Cardiac muscle cell (in vitro differentiated cells and primary cell): ENCODE data around the gene TMEM132A. TPM values are rescaled to one million over a fixed set of nuclear protein-coding genes. Genes with fewer than 3 reads are reported as not detected.

ENCODE experiments used
- DNase-seq, 2 donors: peaks; one replicate each; pipeline versions ENCODE4 v3.0.0 to v3.0.0-alpha.2; 2010 to 2017; ENCODE audit warnings: low read depth in 1 of 2, low spot score in 1 of 2
- H3K27ac ChIP-seq: fragments of 200-600 bp; sonication (generic); 2 replicates; pipeline ENCODE4 v1.5.1; 2016
- H3K27me3 ChIP-seq: fragments of 200-600 bp; sonication (generic); 2 replicates; pipeline ENCODE4 v1.6.0; 2016; ENCODE audit warnings: control low read depth
- H3K36me3 ChIP-seq: fragments of 200-600 bp; sonication (generic); 2 replicates; pipeline ENCODE4 v1.5.1; 2016; ENCODE audit warnings: control low read depth
- H3K4me1 ChIP-seq: fragments of 200-600 bp; sonication (generic); 2 replicates; pipeline ENCODE4 v1.8.1; 2017; ENCODE audit warnings: low read depth, mild to moderate bottlenecking, mixed run types
- H3K4me3 ChIP-seq: fragments of 200-600 bp; sonication (generic); 2 replicates; pipeline ENCODE4 v1.5.1; 2016; ENCODE audit warnings: mild to moderate bottlenecking
- H3K9me3 ChIP-seq: fragments of 200-600 bp; sonication (generic); 2 replicates; pipeline ENCODE4 v1.5.1; 2017; ENCODE audit warnings: low read depth, mild to moderate bottlenecking, control low read depth
- polyA plus RNA-seq: library from polyadenylated mRNA; unstranded; fragments of >200 nt; fragmentation: Nextera tagmentation; extraction: Ambion mirVana; gene quantifications from 2 replicates; pipeline ENCODE4 v1.2.1, GENCODE V29; 2016
- total RNA-seq: library from RNA; depleted of rRNA; stranded (reverse); fragments of >200 nt; gene quantifications from 2 replicates; pipeline ENCODE4 v1.2.3, GENCODE V29; 2016
- TF ChIP-seq, protein P1 (sequence below): IDR thresholded peaks from 2 replicates; pipeline ENCODE4 v1.5.1; 2012; ENCODE audit warnings: low read depth, mild to moderate bottlenecking, low read length

The TMEM132A gene
- total and polyA plus RNA-seq, 2 experiments from 2014 or later: 154 to 176 TPM

DNA sequence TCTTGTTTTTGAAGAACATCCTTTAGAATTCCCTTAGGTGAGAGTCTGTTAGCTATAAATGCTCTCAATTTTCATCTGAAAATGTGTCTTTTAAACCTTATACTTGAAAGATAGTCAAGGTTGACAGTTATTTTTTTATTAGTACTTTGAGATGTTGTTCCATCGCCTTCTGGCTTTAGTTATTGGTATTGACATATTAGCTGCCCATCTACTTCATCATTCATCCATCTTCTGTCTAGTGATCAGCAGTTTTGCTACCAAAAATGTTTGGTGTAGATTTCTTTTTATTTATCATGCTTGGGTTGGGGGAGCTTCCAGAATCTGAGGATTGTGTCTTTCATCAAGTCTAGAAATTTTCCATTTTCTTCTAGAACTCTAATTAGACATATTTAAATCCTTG lies 44.0 kb downstream of the TMEM132A start:
- Histone ChIP-seq H3K27ac (no peak overlapping the region), H3K36me3 (no peaks in the 10 kb centered on the region), H3K4me1 (no peaks in the 10 kb centered on the region), H3K27me3 (no peaks in the 10 kb centered on the region), H3K9me3 (no peaks in the 10 kb centered on the region), H3K4me3 (no peak overlapping the region)
- TF ChIP-seq, protein P1, sequence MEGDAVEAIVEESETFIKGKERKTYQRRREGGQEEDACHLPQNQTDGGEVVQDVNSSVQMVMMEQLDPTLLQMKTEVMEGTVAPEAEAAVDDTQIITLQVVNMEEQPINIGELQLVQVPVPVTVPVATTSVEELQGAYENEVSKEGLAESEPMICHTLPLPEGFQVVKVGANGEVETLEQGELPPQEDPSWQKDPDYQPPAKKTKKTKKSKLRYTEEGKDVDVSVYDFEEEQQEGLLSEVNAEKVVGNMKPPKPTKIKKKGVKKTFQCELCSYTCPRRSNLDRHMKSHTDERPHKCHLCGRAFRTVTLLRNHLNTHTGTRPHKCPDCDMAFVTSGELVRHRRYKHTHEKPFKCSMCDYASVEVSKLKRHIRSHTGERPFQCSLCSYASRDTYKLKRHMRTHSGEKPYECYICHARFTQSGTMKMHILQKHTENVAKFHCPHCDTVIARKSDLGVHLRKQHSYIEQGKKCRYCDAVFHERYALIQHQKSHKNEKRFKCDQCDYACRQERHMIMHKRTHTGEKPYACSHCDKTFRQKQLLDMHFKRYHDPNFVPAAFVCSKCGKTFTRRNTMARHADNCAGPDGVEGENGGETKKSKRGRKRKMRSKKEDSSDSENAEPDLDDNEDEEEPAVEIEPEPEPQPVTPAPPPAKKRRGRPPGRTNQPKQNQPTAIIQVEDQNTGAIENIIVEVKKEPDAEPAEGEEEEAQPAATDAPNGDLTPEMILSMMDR: no peak
- no peak for DNase-seq

DNA sequence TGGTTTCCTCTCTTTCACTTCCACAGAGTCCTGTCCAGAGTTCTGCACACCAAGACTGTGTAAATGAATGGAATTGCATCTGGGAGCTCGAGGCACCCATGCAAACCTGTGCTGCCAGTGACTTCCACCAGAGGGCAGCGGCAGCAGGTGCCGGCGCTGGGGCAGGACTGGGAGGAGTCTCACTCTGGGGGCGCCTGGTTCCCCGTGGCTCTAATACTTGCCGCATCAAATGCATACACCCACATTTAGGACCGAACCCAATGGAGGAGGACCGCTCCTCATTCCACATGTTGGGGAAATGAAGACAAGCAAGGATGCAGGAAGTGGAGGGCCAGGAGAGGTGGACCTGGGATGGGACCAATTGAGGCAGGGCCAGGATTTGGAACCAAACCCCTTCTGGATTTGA lies 46.1 kb downstream of the TMEM132A start:
- peak; percentile 56 for DNase-seq
- TF ChIP-seq, protein P1: peak; percentile 92
- Histone ChIP-seq H3K4me1 (no peaks in the 10 kb centered on the region), H3K27ac (no peak overlapping the region), H3K27me3 (no peaks in the 10 kb centered on the region), H3K36me3 (no peaks in the 10 kb centered on the region), H3K9me3 (no peaks in the 10 kb centered on the region), H3K4me3 (no peak overlapping the region)

DNA sequence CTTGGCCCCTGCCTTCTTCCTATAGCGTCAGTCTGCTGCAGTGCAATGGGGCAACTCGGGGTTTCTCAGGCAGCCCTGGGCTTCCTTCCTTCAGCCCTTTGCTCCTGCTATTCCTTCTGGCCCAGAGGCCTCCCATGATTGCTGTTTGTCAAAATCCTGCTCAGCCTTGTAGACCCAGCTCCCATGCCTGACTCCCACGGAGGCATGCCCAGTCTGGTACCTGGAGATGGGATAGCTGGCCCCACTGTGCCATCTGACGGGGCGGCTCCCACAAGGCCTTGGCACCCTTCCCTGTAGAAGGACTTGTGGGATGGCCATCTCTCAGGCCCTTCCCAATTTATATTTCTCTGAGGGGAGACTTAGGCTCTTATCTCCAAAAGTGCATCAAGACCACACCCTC lies 46.6 kb downstream of the TMEM132A start:
- H3K4me3 ChIP-seq: no peak overlapping the region
- no peaks in the 10 kb centered on the region for H3K9me3 ChIP-seq
- no peak for DNase-seq
- H3K27ac ChIP-seq: no peak overlapping the region
- H3K36me3 ChIP-seq: no peaks in the 10 kb centered on the region
- no peaks in the 10 kb centered on the region for H3K4me1 ChIP-seq
- TF ChIP-seq, protein P1: no peak
- no peaks in the 10 kb centered on the region for H3K27me3 ChIP-seq

DNA sequence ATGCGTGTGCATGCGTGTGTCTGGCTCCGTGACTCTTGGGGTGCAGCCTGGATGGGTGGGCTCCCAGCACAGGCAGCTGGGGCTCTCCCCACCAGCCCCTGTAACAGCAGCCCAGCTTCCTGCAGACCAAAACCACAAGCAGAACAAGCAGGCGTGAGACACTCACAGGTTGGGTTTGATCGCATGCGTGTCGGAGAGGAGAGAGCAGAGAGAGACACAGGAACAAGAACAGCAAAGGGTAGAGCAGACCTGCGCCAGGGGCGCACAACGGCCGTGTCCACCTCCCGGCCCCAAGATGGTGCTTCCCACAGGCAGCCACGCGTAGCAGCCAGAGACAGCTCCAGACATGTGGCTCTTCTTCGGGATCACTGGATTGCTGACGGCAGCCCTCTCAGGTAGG lies 47.3 kb downstream of the TMEM132A start, which contains the start of gene CD6:
Gene CD6 (plus strand): TSS at position 161 of the 400 bp plus-strand sequence. CDS start 186 bp downstream, at position 347.
- Histone ChIP-seq H3K27ac (no peak within 1 kb of the TSS), H3K27me3 (no peaks in the 10 kb centered on the region), H3K4me3 (no peak within 1 kb of the TSS), H3K9me3 (no peaks in the 10 kb centered on the region), H3K4me1 (no peaks in the 10 kb centered on the region), H3K36me3 (no peaks in the 10 kb centered on the region)
- TF ChIP-seq, protein P1: no peak
- no peak for DNase-seq

DNA sequence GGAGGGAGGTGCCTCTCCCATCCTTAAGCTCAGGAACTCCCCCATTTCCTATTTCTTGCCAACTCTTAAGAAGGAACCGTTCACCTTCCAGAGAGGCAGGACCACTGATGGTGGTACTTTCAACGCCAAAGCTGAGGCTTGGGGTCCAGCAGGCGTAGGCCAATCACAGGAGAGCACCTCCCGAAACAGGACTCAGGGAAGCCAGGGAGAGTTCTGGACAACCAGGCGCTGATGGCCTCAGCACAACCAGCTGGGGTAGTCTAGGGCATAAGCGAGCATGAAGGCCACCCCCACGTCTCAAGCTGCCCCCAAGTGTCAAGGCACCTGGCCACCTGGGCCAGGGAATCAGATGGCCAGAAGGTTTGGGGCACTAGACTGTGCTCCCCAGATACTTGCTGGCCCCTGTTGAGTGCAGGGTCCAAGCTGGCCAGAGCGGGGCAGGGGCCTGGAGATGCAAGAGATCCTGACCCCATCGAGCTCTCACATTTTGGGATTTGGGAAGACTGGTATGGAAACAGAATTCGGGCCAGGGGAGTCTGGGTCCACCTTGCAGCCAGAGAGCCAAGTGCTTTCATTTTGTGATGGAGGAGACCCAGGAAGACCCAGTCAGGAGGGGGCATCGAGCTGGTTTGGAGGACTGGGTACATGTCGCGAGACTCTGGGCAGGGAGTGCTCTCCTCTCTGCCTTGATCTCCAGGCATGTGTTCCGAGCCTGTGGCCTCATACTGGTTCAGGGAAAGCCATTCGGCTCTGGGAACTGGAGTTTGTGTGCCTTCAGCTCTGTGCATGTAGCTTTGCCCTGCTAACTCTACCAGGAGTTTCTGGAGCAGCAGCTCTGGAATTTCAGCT lies 48.1 kb downstream of the TMEM132A start:
- Histone ChIP-seq H3K4me1 (no peaks in the 10 kb centered on the region), H3K36me3 (no peaks in the 10 kb centered on the region), H3K9me3 (no peaks in the 10 kb centered on the region), H3K27me3 (no peaks in the 10 kb centered on the region), H3K27ac (no peak overlapping the region), H3K4me3 (no peak overlapping the region)
- TF ChIP-seq, protein P1: no peak
- DNase-seq: no peak
